ENCODE results near the gene HOXC12. TPM values are rescaled to one million over a fixed set of nuclear protein-coding genes. Genes with fewer than 3 reads are reported as not detected.

Gene HOXC12
- total RNA-seq, 2 experiments from 2014 or later: not detected

Other genes with a start within 250 kb of the HOXC12 start
- gene CALCOCO1, start 227.5 kb upstream of the HOXC12 start, total RNA-seq: 10 to 100 TPM; 12.9 to 13.2 TPM
- not detected for gene CISTR, start 202.9 kb upstream of the HOXC12 start, total RNA-seq
- not detected for gene HOXC13, start 16.1 kb upstream of the HOXC12 start, total RNA-seq
- gene HOXC11, start 18.2 kb downstream of the HOXC12 start, total RNA-seq: not detected
- not detected for gene HOTAIR, start 20.1 kb downstream of the HOXC12 start, total RNA-seq
- gene HOXC10, start 30.2 kb downstream of the HOXC12 start, total RNA-seq: not detected
- not detected for gene HOXC9, start 45.3 kb downstream of the HOXC12 start, total RNA-seq
- gene HOXC8, start 54.1 kb downstream of the HOXC12 start, total RNA-seq: not detected
- not detected for gene HOXC6, start 73.5 kb downstream of the HOXC12 start, total RNA-seq
- gene HOXC5, start 78.1 kb downstream of the HOXC12 start, total RNA-seq: not detected
- gene HOXC4, start 98.9 kb downstream of the HOXC12 start, total RNA-seq: 1 to 10 TPM; 1.0 to 1.3 TPM
- 10 to 100 TPM; 23.6 TPM for gene SMUG1, start 234.1 kb downstream of the HOXC12 start, total RNA-seq

All from activated CD8-positive, alpha-beta memory T cell treated with anti-CD3 and anti-CD28 coated beads for 36 hours (primary cell).